Activated CD4-positive, alpha-beta T cell treated with anti-CD3 and anti-CD28 coated beads for 48 hours (primary cell): Measurements from ENCODE around the gene KLF12.

ENCODE experiments used
- DNase-seq: peaks from one replicate; pipeline ENCODE4 v3.0.0-alpha.2; 2020

KLF12 gene

GRCh38 chr13:74134777-74135325, 647 bp upstream of the KLF12 start:
- peak; percentile 83 for DNase-seq

GRCh38 chr13:74133657-74134201, 475 bp downstream of the KLF12 start:
- DNase-seq, result peak; percentile 88

GRCh38 chr13:74132776-74133656, 1.2 kb downstream of the KLF12 start:
- DNase-seq, result peak; percentile 66

- peak; percentile 39 for DNase-seq
Observed at GRCh38 chr13:74132152-74132775, 1.9 kb downstream of the KLF12 start.

- DNase-seq, result no peak
Observed at GRCh38 chr13:74131227-74131626, 3.0 kb downstream of the KLF12 start.

- DNase-seq, result no peak
Observed at GRCh38 chr13:74129500-74130191, 4.6 kb downstream of the KLF12 start.

- peak; percentile 28 for DNase-seq
Observed at GRCh38 chr13:74128156-74128767, 5.9 kb downstream of the KLF12 start.

DNA sequence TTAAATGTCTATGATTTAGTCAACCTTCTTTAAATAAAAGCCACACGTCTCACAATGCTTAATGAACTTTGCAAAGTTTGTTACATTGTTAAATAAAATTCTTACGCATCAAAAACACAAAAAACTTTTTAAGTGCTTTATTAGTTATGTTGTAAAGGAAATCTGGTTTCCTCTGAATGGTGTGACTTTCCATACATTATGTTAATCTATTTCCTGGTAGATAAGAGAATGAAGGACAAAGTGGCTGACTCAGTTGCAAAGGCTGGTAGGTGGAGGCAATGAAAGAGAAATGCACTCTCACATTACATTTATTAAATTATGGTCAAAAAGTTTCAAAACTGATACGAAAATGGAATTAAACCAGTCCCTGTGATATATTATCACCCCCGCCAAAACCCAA, 15.9 kb downstream of the KLF12 start:
- no peak for DNase-seq

DNA sequence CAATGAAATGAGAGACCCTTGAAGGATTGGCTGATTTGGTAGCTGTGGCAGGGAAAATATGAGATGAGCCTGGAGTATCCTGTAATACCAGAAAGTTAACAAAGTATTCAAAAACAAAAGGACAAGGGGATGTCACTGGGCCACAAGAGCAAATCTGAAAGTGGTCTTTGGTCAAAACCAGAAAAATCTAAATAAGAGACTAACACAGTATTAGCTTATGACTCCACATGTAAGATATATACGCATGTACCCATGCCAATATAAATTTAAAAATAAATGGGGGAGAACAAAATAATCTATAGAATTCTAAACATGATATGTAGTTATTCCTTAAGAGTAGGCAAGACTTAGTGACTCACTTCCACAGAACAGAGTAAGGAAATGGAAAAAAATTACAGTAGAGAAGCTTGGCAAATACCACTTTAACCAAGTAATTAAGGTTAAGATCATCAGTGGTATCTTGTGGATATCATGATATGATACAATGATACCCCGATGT, 16.9 kb downstream of the KLF12 start:
- DNase-seq, result no peak

DNA sequence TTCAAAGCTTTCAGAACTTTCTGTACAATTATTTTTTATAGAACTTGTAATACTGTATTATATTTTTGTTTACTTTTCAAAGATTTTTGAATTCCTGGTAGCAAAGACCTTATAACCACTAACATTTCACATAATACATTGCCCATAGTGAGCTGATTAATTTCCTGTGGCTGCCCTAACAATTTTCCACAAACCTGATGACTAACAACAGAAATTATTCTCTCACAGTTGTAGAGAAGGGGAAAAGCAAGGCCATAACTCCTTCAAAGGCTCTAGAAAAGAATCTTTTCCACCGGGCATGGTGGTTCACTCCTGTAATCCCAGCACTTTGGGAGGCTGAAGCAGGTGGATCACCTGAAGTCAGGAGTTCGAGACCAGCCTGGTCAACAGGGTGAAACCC, 19.1 kb downstream of the KLF12 start:
- DNase-seq, result no peak

DNA sequence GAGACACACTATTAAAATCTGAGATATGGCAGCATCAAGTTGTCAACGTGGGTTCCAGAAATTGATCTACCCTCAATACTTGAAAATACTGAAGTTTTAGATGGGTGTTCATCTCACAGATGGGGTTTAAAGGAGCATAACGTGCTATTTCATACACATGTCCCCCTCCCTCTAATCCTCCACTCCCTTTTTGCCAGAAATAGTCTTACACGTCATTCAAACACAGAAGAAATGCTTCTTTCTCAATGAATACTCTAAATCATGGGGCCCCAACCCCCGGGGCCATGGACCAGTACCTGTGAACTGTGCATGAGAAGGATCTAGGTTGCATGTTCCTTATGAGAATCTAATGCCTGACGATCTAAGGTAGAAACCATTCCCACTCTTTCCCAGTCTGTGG, 19.6 kb downstream of the KLF12 start:
- DNase-seq, result no peak

GRCh38 chr13:74114202-74114601, 20.0 kb downstream of the KLF12 start:
- no peak for DNase-seq

GRCh38 chr13:74111901-74112824, 22.0 kb downstream of the KLF12 start:
- DNase-seq, result no peak

DNA sequence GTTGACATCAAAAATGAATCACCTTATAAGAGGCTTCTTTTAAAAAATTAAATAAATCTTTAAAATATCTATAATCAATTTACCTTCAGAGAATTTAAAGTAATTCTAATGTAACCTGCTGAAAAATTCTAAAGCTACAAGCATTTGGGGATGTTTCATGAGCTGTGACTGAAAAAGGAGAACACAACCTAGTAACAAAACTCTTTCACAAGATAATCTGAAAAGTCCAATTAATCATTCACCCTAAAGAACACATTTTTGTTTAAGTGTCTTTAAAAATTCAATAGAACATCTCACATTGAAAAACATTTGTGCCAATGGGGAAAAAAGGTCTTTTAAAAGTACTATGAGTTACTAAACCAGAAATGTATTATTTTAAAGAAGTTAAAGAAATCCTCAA, 22.8 kb downstream of the KLF12 start:
- DNase-seq, result no peak

GRCh38 chr13:74110053-74110452, 24.2 kb downstream of the KLF12 start:
- DNase-seq, result no peak

GRCh38 chr13:74107598-74107997, 26.6 kb downstream of the KLF12 start:
- DNase-seq, result no peak

- no peak for DNase-seq
Observed at GRCh38 chr13:74105871-74106270, 28.3 kb downstream of the KLF12 start.

- no peak for DNase-seq
Observed at GRCh38 chr13:74104661-74105275, 29.4 kb downstream of the KLF12 start.

DNA sequence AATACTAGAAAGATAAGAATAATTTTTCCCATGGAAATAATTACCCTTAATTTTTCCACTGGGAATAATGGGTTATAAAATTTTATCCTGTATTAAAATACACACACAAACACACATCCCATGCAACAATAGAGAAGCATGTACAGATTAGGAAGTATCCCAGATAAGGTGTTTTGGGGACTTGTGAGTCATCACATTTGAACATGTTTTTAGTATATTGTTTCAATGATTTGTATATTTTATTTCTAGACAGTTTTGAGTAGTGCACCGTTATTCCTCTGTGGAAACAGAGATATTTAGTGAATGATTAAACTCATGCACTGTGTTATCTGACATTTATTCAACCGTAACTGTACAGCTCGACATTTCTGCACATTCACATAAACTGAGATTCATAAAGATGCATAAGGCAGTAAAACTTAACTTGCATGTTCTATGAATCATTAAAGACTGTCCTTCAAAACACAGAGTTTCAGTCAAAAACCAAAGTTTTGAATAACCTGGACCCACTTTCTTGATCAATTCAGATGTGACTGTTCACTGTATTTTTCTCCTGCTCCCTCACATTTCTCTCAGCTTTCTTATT, 30.1 kb downstream of the KLF12 start:
- no peak for DNase-seq

GRCh38 chr13:74103196-74103595, 31.0 kb downstream of the KLF12 start:
- no peak for DNase-seq

- DNase-seq, result no peak
Observed at GRCh38 chr13:74102691-74103090, 31.5 kb downstream of the KLF12 start.
